Mammary microvascular endothelial cell (primary cell): Measurements from ENCODE around the gene FBXL2. TPM values are rescaled to one million over a fixed set of nuclear protein-coding genes. Genes with fewer than 3 reads are reported as not detected.

Experiments used
- total RNA-seq: library from RNA; depleted of rRNA; stranded (reverse); fragments of >200 nt; gene quantifications from 2 replicates; pipeline ENCODE4 v1.2.3, GENCODE V29; 2015

The FBXL2 gene, protein sequence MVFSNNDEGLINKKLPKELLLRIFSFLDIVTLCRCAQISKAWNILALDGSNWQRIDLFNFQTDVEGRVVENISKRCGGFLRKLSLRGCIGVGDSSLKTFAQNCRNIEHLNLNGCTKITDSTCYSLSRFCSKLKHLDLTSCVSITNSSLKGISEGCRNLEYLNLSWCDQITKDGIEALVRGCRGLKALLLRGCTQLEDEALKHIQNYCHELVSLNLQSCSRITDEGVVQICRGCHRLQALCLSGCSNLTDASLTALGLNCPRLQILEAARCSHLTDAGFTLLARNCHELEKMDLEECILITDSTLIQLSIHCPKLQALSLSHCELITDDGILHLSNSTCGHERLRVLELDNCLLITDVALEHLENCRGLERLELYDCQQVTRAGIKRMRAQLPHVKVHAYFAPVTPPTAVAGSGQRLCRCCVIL
- total RNA-seq, result 17.6 and 18.1 TPM in 2 replicates

DNA sequence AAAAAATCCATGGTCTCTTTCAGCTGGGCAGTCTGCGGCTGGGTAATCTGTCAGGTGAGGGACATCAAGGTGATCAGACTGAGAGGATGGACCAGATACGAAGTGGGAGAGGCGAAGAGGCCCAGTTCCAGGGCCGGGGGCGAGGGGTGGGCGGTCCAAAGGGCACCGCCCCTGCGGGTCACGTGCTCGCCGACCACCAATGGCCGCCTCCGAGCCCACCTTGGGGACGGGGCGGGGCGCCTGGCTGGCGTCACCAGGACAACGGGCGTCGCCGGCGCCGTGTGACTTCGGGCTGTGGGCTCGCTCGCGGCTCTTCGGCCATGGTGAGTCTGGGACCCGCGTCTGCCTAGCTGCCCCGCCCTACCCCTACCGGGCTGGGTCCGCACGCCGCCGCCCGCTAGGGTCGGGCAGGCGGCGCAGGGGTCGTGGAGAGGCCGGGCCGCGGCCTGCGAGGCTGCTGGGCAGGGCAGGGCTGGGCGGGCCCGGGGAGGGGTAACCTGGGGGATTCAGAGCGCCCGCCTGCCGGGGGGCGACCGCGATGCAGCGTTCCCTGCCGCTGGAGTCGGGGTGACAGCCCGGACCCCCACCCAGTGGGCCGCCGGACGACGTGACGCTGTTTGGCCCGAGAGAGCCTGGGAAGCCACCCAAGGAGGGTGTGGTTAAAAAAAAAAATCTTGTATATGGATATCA, at the start of gene FBXL2:
Gene FBXL2 (plus strand): TSS at position 250 of the 690 bp plus-strand sequence. CDS start 71 bp downstream, at position 321.

Other genes starting within 250 kb of the FBXL2 start
- 66.0 and 71.8 TPM in 2 replicates for gene GLB1, start 180.3 kb upstream of the FBXL2 start, total RNA-seq
- 6.9 and 8.0 TPM in 2 replicates for gene TMPPE, start 180.3 kb upstream of the FBXL2 start, total RNA-seq
- 150 and 188 TPM in 2 replicates for gene CRTAP, start 163.4 kb upstream of the FBXL2 start, total RNA-seq
- gene SUSD5, start 58.6 kb upstream of the FBXL2 start, total RNA-seq, result 4.3 and 4.6 TPM in 2 replicates
- gene UBP1, start 163.0 kb downstream of the FBXL2 start, total RNA-seq, result 58.6 and 69.5 TPM in 2 replicates